ENCODE results near the gene MYOF. TPM values are rescaled to one million over a fixed set of nuclear protein-coding genes. Genes with fewer than 3 reads are reported as not detected.
A peak's percentile ranks its signal among the peaks of the same experiment; 100 is the strongest.

MYOF gene, protein sequence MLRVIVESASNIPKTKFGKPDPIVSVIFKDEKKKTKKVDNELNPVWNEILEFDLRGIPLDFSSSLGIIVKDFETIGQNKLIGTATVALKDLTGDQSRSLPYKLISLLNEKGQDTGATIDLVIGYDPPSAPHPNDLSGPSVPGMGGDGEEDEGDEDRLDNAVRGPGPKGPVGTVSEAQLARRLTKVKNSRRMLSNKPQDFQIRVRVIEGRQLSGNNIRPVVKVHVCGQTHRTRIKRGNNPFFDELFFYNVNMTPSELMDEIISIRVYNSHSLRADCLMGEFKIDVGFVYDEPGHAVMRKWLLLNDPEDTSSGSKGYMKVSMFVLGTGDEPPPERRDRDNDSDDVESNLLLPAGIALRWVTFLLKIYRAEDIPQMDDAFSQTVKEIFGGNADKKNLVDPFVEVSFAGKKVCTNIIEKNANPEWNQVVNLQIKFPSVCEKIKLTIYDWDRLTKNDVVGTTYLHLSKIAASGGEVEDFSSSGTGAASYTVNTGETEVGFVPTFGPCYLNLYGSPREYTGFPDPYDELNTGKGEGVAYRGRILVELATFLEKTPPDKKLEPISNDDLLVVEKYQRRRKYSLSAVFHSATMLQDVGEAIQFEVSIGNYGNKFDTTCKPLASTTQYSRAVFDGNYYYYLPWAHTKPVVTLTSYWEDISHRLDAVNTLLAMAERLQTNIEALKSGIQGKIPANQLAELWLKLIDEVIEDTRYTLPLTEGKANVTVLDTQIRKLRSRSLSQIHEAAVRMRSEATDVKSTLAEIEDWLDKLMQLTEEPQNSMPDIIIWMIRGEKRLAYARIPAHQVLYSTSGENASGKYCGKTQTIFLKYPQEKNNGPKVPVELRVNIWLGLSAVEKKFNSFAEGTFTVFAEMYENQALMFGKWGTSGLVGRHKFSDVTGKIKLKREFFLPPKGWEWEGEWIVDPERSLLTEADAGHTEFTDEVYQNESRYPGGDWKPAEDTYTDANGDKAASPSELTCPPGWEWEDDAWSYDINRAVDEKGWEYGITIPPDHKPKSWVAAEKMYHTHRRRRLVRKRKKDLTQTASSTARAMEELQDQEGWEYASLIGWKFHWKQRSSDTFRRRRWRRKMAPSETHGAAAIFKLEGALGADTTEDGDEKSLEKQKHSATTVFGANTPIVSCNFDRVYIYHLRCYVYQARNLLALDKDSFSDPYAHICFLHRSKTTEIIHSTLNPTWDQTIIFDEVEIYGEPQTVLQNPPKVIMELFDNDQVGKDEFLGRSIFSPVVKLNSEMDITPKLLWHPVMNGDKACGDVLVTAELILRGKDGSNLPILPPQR (N-terminal part only)
- total RNA-seq: 10 to 100 TPM; 55.4 to 65.6 TPM

DNA sequence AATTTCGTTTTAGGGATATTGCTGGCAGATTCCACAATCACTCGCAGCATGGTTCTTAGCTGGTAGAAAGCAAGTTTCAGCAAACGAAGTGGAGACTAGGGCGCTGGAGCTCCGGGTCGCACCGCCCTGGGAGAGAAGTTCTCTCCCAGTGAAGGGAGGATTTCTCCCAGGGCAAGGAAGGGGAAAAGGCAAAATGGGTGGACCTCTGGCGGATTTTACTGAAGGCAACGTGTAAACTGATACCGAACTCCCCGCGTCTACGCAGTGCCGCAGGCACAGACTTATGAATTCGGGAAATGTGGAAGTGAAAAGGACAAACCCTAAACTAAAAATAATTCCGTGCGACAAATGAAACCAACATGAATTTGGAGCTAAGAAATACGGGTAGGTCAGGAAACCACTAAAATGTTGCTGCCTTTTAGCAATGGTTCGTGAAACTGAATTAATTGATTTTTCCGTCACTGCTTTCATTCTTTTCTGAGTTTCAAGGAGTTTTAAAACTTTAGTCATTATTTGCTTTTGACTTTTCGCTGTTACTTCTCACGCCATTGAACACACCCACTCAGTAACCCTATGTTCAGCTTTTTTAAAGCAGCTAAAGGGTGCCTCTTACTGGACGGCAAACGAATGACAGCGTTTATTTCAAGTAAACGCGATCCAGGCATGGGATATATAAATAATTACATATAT lies at the start of gene MYOF:
Gene MYOF (minus strand): TSS at position 190 of the 690 bp plus-strand sequence. CDS start 140 bp downstream, at position 50.
- Mint-ChIP-seq H3K36me3 (peaks cover 21 to 36% of the 10 kb centered on the region in 2 donors), H3K27ac (peak within 1 kb of the TSS; percentile 93 to 99), H3K9me3 (no peaks in the 10 kb centered on the region)
- ATAC-seq: peak; percentile 73 to 80
- DNase-seq (ENCODE audit: low spot score in 2 of 2): peak; percentile 51 to 60

DNA sequence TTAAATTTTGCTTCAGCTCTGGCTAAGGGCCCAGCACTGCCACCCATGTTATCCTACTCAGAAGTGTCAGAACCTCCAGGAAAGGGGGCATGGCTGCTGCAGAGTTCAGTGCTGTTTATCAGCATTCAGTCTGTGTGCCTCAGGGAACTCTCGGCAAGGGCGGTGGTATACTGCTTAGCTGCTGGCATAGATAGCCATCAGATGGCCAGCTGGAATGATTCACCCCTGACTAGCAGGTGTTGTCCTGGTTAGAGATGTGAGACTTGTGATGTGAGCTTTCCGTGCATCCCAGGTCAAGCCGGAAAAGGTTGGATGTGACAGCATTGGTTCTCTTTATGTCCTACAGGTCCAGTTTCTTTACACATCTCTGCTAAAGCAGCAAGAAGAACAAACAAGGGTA lies 36.4 kb upstream of the MYOF start:
- DNase-seq (ENCODE audit: low spot score in 2 of 2) (no peak), ATAC-seq (no peak)
- H3K36me3 Mint-ChIP-seq: peaks cover 43 to 60% of the 10 kb centered on the region in 2 donors
- H3K27ac Mint-ChIP-seq: no peak overlapping the region
- H3K9me3 Mint-ChIP-seq: peaks cover 0 to 4% of the 10 kb centered on the region in 2 donors

DNA sequence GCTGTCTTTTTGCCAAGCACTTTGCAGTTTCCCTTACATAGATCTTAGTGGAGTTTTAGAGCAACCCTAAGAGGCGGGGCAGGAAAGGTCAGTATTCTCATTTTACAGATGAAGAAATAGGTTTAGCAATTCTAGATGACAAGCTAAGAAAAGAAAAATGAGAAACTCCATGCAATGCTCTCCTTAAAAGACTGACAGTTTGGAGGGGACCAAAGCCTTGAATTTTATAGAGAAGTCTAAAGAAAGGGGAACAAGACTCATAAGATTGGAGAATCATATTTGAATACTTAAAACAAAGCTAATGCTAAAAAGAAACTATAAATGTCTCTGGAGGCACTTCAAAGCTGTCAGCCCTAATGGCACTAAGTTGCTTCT lies 33.9 kb upstream of the MYOF start:
- DNase-seq (ENCODE audit: low spot score in 2 of 2) (no peak), ATAC-seq (no peak)
- Mint-ChIP-seq H3K9me3 (no peaks in the 10 kb centered on the region), H3K27ac (no peak overlapping the region), H3K36me3 (peaks cover 30 to 47% of the 10 kb centered on the region in 2 donors)

DNA sequence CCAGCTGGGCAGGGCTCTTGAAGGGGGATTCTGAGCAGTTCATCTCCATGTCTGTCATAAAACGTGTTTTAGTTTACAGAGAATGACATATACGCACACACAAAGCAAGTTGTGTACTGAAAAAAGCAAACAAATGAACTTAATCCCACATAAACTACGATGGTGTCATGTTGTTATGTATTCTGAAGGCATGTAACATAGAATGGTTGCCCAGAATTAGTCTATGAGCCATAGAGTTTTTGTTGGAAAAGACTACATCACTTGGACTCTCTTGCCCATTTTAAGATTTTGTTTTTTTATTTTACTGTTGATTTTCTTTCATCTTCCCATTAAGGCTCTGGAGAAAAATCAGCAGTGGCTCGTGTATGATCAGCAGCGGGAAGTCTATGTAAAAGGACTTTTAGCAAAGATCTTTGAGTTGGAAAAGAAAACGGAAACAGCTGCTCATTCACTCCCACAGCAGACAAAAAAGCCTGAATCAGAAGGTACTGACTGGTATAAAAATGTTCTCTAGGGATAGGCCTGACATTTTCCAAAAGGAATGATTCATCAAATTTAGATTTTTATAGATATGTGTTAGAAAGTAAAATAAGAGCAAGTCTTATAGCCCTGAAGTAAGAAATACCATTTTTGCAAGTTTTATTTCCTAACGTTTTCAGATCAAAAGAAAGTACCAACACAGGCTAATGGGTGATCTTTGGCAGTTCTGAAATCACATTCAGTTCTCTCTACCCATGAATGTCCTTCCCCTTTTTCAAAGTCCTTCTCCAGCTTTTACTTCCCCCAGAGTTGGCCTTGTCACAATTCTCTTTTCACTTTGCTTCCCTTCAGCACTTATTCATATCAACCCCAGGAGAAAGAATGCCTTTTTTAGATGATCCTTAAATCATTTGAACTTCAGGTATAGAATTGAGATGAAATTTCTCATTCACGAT lies 33.2 kb upstream of the MYOF start:
- no peak for ATAC-seq
- Mint-ChIP-seq H3K27ac (no peak overlapping the region), H3K36me3 (peaks cover 28 to 44% of the 10 kb centered on the region in 2 donors), H3K9me3 (no peaks in the 10 kb centered on the region)
- DNase-seq (ENCODE audit: low spot score in 2 of 2): no peak

DNA sequence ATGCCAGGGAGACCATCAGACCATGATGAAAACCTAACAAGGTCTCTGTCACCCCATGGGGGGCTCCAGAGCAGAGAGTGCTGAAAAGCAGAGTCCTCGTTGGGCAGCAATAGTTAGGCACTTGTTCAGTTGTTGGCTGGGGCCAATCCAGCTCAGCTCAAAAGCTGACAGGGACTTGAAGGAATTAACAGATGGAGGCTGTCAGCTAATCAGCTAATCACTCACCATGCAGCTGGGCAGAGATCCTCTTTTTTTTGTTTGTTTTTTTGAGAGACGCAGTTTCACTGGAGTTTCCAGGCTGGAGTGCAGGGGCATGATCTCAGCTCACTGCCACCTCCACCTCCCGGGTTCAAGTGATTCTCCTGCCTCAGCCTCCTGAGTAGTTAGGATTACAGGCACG lies 32.4 kb upstream of the MYOF start:
- H3K36me3 Mint-ChIP-seq: peaks cover 23 to 38% of the 10 kb centered on the region in 2 donors
- ATAC-seq: no peak
- no peaks in the 10 kb centered on the region for H3K9me3 Mint-ChIP-seq

DNA sequence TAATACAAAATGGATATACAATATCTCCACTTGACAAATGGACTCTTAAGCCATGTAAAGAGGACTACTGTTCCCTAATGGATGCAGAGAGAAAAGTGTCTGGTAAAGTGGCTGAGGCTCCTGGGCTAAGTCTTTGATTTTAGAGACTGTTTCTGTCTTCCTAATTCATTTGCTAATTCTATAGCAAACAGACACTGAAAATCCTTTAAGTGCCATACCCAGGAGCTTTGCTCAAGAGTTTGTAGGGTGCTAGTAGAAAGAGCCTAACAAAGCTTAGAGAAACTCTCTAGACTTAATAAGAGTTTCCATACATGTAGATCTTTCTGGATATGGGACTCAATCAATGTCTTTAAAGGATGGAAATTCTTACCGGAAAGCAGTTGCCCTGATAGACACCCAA lies 31.0 kb upstream of the MYOF start:
- Mint-ChIP-seq H3K27ac (no peak overlapping the region), H3K9me3 (no peaks in the 10 kb centered on the region), H3K36me3 (peaks cover 10 to 27% of the 10 kb centered on the region in 2 donors)
- DNase-seq (ENCODE audit: low spot score in 2 of 2) (no peak), ATAC-seq (no peak)

More for the DNA sequence above, 32.4 kb upstream of the MYOF start:
- no peak for DNase-seq (ENCODE audit: low spot score in 2 of 2)
- no peak overlapping the region for H3K27ac Mint-ChIP-seq

DNA sequence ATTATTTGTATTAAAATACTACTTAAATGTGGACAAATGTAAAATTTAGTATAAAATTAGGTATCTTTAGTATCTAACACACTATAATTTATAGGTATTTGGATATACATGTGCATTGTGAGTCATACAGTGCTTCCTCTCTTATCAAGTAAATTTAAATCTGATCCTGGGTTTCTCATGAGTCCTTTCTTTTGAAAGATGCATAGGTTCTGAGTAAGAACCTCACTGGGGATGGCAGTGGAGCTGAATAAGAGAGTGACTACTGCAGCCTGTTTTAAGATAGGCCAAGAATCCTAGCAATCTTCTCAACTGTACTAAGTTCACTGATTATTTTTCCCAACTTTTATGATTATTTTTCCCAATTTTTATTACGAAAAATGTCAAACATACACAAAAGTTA lies 30.4 kb upstream of the MYOF start:
- Mint-ChIP-seq H3K36me3 (peaks cover 10 to 32% of the 10 kb centered on the region in 2 donors), H3K27ac (no peak overlapping the region), H3K9me3 (no peaks in the 10 kb centered on the region)
- no peak for ATAC-seq
- no peak for DNase-seq (ENCODE audit: low spot score in 2 of 2)

DNA sequence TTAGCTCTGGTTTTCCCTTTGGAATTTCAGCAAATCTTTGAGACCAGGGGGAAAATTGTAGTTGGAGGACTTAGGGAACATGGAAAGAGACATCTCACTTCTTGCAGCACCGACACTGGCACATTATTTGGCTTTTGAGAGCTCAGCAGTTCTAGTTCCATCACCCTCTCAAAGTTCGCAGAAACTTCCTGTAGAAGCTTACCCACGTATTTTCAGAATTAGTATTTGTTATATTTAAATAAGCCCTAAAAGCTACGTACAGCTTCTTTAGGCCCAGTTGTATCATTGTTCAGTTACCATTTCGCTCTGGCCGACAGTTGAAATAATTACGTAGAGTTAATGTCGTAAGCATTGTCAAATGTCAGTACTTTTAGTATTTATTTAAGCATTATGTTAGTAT lies 27.7 kb upstream of the MYOF start:
- ATAC-seq: no peak
- Mint-ChIP-seq H3K27ac (no peak overlapping the region), H3K9me3 (no peaks in the 10 kb centered on the region), H3K36me3 (peaks cover 0 to 14% of the 10 kb centered on the region in 2 donors)
- DNase-seq (ENCODE audit: low spot score in 2 of 2): no peak

DNA sequence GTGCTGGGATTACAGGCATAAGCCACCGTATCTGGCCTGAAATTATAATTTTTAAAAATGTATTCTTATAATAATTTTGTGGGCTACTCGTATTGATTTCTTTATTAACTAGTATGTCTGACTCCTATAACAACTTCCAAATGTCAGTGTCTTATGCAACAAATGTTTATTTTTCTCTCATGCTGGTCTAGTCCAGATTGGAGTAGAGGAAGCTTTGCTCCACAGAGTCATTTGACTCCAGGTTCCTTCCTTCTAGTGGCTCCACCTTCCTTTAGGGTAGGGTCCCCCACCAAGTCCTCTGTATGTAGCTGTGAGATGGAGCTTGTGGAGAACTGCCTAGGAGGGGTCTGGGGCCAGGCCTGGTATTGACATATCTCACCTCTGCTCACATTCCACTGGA lies 22.9 kb upstream of the MYOF start:
- no peak for ATAC-seq
- no peak overlapping the region for H3K27ac Mint-ChIP-seq
- peaks cover 7 to 56% of the 10 kb centered on the region in 2 donors for H3K36me3 Mint-ChIP-seq
- DNase-seq (ENCODE audit: low spot score in 2 of 2): no peak
- H3K9me3 Mint-ChIP-seq: no peaks in the 10 kb centered on the region

DNA sequence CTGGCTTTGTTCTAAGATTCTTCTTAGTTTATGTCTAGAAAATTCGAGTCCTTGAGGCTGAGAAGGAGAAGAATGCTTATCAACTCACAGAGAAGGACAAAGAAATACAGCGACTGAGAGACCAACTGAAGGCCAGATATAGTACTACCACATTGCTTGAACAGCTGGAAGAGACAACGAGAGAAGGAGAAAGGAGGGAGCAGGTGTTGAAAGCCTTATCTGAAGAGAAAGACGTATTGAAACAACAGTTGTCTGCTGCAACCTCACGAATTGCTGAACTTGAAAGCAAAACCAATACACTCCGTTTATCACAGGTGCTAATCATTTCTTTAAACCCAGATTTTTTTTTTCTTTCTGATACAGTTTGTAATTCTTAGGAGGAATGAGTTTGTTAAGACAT lies 20.9 kb upstream of the MYOF start:
- peak in 1 of 2 donors; percentile 35 for ATAC-seq
- no peak for DNase-seq (ENCODE audit: low spot score in 2 of 2)
- Mint-ChIP-seq H3K9me3 (no peaks in the 10 kb centered on the region), H3K27ac (no peak overlapping the region), H3K36me3 (peaks cover 7 to 67% of the 10 kb centered on the region in 2 donors)

DNA sequence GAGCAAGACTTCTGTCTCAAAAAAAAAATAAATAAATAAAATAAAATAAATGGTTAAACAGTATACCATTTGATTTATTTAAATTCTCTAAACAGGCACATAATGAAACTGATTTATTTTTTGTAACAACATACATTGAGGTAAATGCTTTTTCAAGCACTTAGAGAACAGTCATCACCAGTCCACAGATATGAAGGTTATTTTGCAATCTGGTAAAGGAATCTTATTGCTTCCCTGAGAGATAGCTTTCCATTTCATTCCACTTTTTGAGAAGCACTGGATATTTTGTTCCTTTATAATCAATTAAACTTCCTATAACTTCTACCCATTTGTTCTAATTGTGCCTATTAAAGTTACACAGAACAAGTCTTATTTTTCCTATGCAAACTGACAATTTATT lies 19.5 kb upstream of the MYOF start:
- ATAC-seq: no peak
- peaks cover 15 to 72% of the 10 kb centered on the region in 2 donors for H3K36me3 Mint-ChIP-seq
- no peak for DNase-seq (ENCODE audit: low spot score in 2 of 2)
- H3K27ac Mint-ChIP-seq: no peak overlapping the region
- H3K9me3 Mint-ChIP-seq: no peaks in the 10 kb centered on the region

DNA sequence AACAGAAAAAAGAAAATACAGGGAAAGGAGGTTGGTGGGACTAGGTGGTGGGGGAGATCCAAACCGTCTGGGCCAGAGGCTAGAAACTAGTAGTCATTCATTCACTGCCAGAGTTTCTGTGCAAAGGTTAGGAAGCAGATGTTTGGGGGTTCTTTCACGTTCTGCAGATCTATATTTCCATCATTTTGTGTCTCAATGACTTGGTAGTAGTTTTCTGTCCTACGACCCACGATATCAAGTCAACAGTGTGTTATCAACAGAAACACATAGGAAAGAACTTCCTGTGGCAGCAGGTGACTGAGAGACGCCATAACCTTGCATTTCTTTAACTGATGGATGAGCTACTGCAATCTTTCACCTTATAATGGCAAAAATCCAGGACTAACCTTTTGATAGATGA lies 16.0 kb upstream of the MYOF start:
- Mint-ChIP-seq H3K27ac (peak overlapping the region; percentile 69 to 91), H3K36me3 (peaks cover 12 to 52% of the 10 kb centered on the region in 2 donors), H3K9me3 (no peaks in the 10 kb centered on the region)
- ATAC-seq (no peak), DNase-seq (ENCODE audit: low spot score in 2 of 2) (no peak)

DNA sequence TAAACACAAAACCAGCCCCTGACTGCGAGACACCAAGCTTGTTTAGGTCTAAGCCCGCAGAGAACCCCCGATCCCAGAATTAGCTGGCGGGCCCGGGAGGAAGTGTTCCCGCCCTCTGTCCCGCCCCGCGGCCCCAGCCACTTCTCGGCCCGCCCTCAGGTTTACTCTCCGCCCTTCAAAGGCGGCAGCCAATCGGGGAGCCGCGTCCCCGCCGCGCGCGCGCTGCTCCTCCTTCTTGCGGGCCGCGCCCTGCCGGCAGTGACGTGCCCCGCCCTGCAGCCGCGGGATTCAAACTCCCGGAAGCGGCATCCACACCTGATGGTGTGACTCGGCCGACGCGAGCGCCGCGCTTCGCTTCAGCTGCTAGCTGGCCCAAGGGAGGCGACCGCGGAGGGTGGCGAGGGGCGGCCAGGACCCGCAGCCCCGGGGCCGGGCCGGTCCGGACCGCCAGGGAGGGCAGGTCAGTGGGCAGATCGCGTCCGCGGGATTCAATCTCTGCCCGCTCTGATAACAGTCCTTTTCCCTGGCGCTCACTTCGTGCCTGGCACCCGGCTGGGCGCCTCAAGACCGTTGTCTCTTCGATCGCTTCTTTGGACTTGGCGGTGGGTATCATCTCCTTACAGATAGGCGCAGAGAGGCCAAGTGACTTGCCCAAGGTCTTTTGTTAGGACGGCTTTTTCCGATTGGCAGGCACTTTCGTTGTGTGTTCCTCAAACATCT lies 14.3 kb upstream of the MYOF start, which contains the start of gene CEP55:
Gene CEP55 (plus strand): TSS at position 291 of the 720 bp plus-strand sequence. CDS start 3,440 bp downstream, outside the sequence.
- peaks cover 8 to 36% of the 10 kb centered on the region in 2 donors for H3K36me3 Mint-ChIP-seq
- peak; percentile 97 to 98 for DNase-seq (ENCODE audit: low spot score in 2 of 2)
- ATAC-seq: peak; percentile 98 to 99
- peak within 1 kb of the TSS; percentile 91 to 94 for H3K27ac Mint-ChIP-seq
- no peaks in the 10 kb centered on the region for H3K9me3 Mint-ChIP-seq

DNA sequence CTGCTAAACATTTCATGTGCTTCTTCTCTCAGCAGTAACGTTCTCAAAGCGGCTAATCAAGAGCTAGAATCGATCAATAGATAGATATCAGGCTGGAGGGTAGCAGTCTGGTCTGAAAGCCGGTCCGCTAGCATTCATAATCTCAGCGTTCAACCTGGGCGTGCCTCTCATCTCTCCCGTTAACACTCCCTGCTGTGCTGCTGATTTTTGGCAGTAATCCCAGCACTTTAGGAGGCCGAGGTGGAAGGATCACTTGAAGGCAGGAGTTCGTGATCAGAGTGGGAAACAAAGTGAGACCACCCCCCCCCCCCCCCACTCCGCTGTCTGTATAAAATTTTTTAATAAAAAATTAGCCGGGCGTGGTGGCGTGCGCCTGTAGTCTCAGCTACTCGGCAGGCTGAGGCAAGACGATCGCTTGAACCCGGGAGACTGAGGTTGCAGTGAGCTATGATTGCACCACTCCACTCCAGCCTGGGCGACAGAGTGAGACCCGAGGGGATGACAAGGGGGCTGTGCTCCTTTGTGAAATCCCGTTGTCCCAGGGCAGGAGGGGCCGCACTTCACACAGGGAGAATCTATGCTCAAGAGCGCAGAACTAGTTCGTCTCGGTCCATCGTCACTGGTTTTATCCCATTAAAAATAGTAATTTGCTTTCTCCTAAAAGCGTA lies 13.7 kb upstream of the MYOF start:
- peak overlapping the region; percentile 74 to 91 for H3K27ac Mint-ChIP-seq
- no peaks in the 10 kb centered on the region for H3K9me3 Mint-ChIP-seq
- peak; percentile 13 to 15 for ATAC-seq
- peaks cover 8 to 33% of the 10 kb centered on the region in 2 donors for H3K36me3 Mint-ChIP-seq
- no peak for DNase-seq (ENCODE audit: low spot score in 2 of 2)

Measured in activated naive CD4-positive, alpha-beta T cell treated with anti-CD3 and anti-CD28 coated beads, Interleukin-2, amount 50 U/mL, for 72 hours (primary cell).